GM23338 (cell line): Measurements from ENCODE around the gene SLC35D1. TPM values are rescaled to one million over a fixed set of nuclear protein-coding genes. Genes with fewer than 3 reads are reported as not detected.

Experiments
- ATAC-seq: fragments of 200-7000 bp; cut with Tn5 transposase; 3 replicates; pipeline ENCODE4 v1.9.1; 2020
- DNase-seq: peaks from one replicate; pipeline ENCODE4 v3.0.0-alpha.2; 2015; ENCODE audit warnings: low spot score
- H2AFZ ChIP-seq: fragments of 200-600 bp; sonication (generic); 2 replicates; pipeline ENCODE4 v1.8.0; 2016; ENCODE audit warnings: antibody characterized with exemption, mild to moderate bottlenecking, moderate library complexity
- H3F3A ChIP-seq: fragments of 200-600 bp; sonication (generic); replicated peaks from 2 replicates; pipeline ENCODE4 v1.8.0; 2017; ENCODE audit warnings: antibody characterized with exemption, mixed run types, low read depth
- H3K27ac ChIP-seq: fragments of 200-600 bp; sonication (generic); 2 replicates; pipeline ENCODE4 v1.6.1; 2016; ENCODE audit warnings: low read depth
- H3K27me3 ChIP-seq: fragments of 200-600 bp; sonication (generic); 2 replicates; pipeline ENCODE4 v1.8.0; 2016; ENCODE audit warnings: mild to moderate bottlenecking, mixed run types, moderate library complexity; ENCODE audit not compliant: insufficient read depth
- H3K36me3 ChIP-seq: fragments of 200-600 bp; sonication (generic); 2 replicates; pipeline ENCODE4 v1.8.0; 2016; ENCODE audit warnings: mild to moderate bottlenecking; ENCODE audit not compliant: insufficient read depth
- H3K4me1 ChIP-seq: fragments of 200-600 bp; sonication (generic); 2 replicates; pipeline ENCODE4 v1.8.0; 2016; ENCODE audit warnings: mild to moderate bottlenecking, moderate library complexity; ENCODE audit not compliant: insufficient read depth
- H3K4me2 ChIP-seq: fragments of 200-600 bp; sonication (generic); 2 replicates; pipeline ENCODE4 v1.7.1; 2017; ENCODE audit warnings: mixed run types
- H3K4me3 ChIP-seq: fragments of 200-600 bp; sonication (generic); 2 replicates; pipeline ENCODE4 v1.6.1; 2016; ENCODE audit warnings: mixed run types
- H3K79me2 ChIP-seq: fragments of 200-600 bp; sonication (generic); replicated peaks from 2 replicates; pipeline ENCODE4 v1.8.0; 2017; ENCODE audit warnings: mild to moderate bottlenecking; ENCODE audit not compliant: insufficient read depth
- H3K9me2 ChIP-seq: fragments of 200-600 bp; sonication (generic); 2 replicates; pipeline ENCODE4 v1.8.0; 2017; ENCODE audit not compliant: insufficient read depth
- H4K20me1 ChIP-seq: fragments of 200-600 bp; sonication (generic); replicated peaks from 2 replicates; pipeline ENCODE4 v1.8.0; 2017; ENCODE audit warnings: mild to moderate bottlenecking; ENCODE audit not compliant: insufficient read depth
- H3K27ac Mint-ChIP-seq: 2 replicates; pipeline ENCODE4 v1.8.0; 2020; ENCODE audit warnings: inconsistent platforms, mild to moderate bottlenecking, moderate library complexity, mixed read lengths
- H3K27me3 Mint-ChIP-seq: 3 replicates; pipeline ENCODE4 v1.8.0; 2022; ENCODE audit warnings: low read depth, mild to moderate bottlenecking, moderate library complexity, mixed read lengths, inconsistent platforms; ENCODE audit not compliant: insufficient read depth, poor library complexity
- H3K36me3 Mint-ChIP-seq: 3 replicates; pipeline ENCODE4 v1.8.0; 2021; ENCODE audit warnings: low read depth, mild to moderate bottlenecking, inconsistent platforms, moderate library complexity, mixed read lengths
- H3K4me1 Mint-ChIP-seq: 3 replicates; pipeline ENCODE4 v1.8.0; 2020; ENCODE audit warnings: mild to moderate bottlenecking, inconsistent platforms, mixed read lengths
- H3K4me3 Mint-ChIP-seq: 3 replicates; pipeline ENCODE4 v1.8.0; 2021; ENCODE audit warnings: moderate library complexity, mild to moderate bottlenecking, inconsistent platforms, mixed read lengths
- H3K9me3 Mint-ChIP-seq: 3 replicates; pipeline ENCODE4 v1.8.0; 2020; ENCODE audit warnings: moderate library complexity, mild to moderate bottlenecking, inconsistent platforms, mixed read lengths
- CREB1 ChIP-seq: fragments of 250-450 bp; sonication (Bioruptor Pico); IDR thresholded peaks from 2 replicates; pipeline ENCODE4 v1.5.0; 2020; ENCODE audit warnings: low read depth, mild to moderate bottlenecking, moderate library complexity
- EZH2 ChIP-seq: fragments of 200-600 bp; sonication (generic); IDR thresholded peaks from one replicate; pipeline ENCODE4 v1.8.0; 2017; ENCODE audit warnings: antibody characterized with exemption, mild to moderate bottlenecking, low read depth; ENCODE audit not compliant: unreplicated experiment
- EZH2phosphoT487 ChIP-seq: fragments of 200-600 bp; sonication (generic); IDR thresholded peaks from one replicate; pipeline ENCODE4 v1.8.1; 2018; ENCODE audit warnings: antibody characterized with exemption; ENCODE audit not compliant: unreplicated experiment
- NANOG ChIP-seq: IDR thresholded peaks from 2 replicates; pipeline ENCODE4 v1.6.1; 2016; ENCODE audit warnings: antibody characterized with exemption, borderline replicate concordance
- POLR2AphosphoS5 ChIP-seq: IDR thresholded peaks from 2 replicates; pipeline ENCODE4 v1.6.1; 2016; ENCODE audit warnings: antibody characterized with exemption, low read depth
- STAT1 ChIP-seq: IDR thresholded peaks from one replicate; pipeline ENCODE4 v1.6.1; 2016; ENCODE audit warnings: antibody characterized with exemption; ENCODE audit not compliant: unreplicated experiment
- ZNF114 ChIP-seq: fragments of 250-450 bp; sonication (Bioruptor Pico); IDR thresholded peaks from 2 replicates; pipeline ENCODE4 v1.5.0; 2020; ENCODE audit warnings: mild to moderate bottlenecking, moderate library complexity
- ZNF331 ChIP-seq: fragments of 250-450 bp; sonication (Bioruptor Pico); IDR thresholded peaks from 2 replicates; pipeline ENCODE4 v1.5.0; 2020; ENCODE audit warnings: low read depth, mild to moderate bottlenecking, moderate library complexity
- polyA plus RNA-seq: library from polyadenylated mRNA; unstranded; fragments of >200 nt; fragmentation: Nextera tagmentation; extraction: Ambion mirVana; gene quantifications from 2 replicates; pipeline ENCODE4 v1.2.1, GENCODE V29; 2016
- total RNA-seq: library from RNA; depleted of rRNA; stranded (reverse); fragments of >200 nt; shearing (Covaris generic); gene quantifications from 2 replicates; pipeline ENCODE4 v1.2.3, GENCODE V29; 2014
- TF ChIP-seq, protein P1 (sequence below), 2 experiments: fragments of 200-600 bp in 1 of 2; sonication (generic) in 1 of 2; conservative IDR thresholded peaks; 2 replicates each; pipeline versions ENCODE4 v1.5.1 to v1.6.1; 2016 to 2017; ENCODE audit warnings: antibody characterized with exemption in 2 of 2, low read depth in 2 of 2, mild to moderate bottlenecking in 2 of 2, moderate library complexity in 1 of 2
- TF ChIP-seq, protein P2 (sequence below): IDR thresholded peaks from one replicate; pipeline ENCODE4 v1.6.1; 2018; ENCODE audit warnings: antibody characterized with exemption; ENCODE audit not compliant: unreplicated experiment

The SLC35D1 gene
- total and polyA plus RNA-seq, 2 experiments from 2014 or later = 0.68 to 2.8 TPM

DNA sequence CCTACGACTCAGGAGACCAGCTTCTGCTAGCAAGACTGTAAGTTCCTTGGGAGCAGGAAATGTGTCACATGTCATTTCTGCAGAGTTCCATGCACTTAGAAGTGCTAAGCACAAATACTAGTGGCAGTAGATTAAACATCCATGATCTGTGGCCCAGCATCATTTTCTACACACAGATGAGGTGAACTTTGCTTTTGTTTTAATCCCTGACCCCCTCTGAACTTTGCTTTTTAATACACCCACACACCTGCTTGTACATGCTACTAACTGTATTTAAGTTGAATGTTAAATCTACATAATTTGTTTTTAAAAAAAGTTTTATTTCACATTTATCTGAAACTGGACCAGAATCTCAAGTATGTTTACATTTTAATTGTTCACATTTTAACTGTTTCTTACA is 24.5 kb downstream of the SLC35D1 start:
- H3K4me1 ChIP-seq = no peaks in the 10 kb centered on the region
- Mint-ChIP-seq H3K4me1 (no peaks in the 10 kb centered on the region), H3K9me3 (no peaks in the 10 kb centered on the region; the same call in 2 of the 3 replicates), H3K27ac (no peak overlapping the region), H3K4me3 (no peak overlapping the region), H3K36me3 (no peaks in the 10 kb centered on the region), H3K27me3 (peaks cover 2% of the 10 kb centered on the region)
- no peak overlapping the region for H2AFZ ChIP-seq
- H3K79me2 ChIP-seq = no peaks in the 10 kb centered on the region
- ATAC-seq (no peak), DNase-seq (no peak)
- H3K4me3 ChIP-seq = no peak overlapping the region
- H3K36me3 ChIP-seq = no peaks in the 10 kb centered on the region
- no peak overlapping the region for H3K27ac ChIP-seq
- no peaks in the 10 kb centered on the region for H3K9me2 ChIP-seq
- H3K4me2 ChIP-seq = no peak overlapping the region
- H4K20me1 ChIP-seq = no peaks in the 10 kb centered on the region
- TF ChIP-seq, protein P1, sequence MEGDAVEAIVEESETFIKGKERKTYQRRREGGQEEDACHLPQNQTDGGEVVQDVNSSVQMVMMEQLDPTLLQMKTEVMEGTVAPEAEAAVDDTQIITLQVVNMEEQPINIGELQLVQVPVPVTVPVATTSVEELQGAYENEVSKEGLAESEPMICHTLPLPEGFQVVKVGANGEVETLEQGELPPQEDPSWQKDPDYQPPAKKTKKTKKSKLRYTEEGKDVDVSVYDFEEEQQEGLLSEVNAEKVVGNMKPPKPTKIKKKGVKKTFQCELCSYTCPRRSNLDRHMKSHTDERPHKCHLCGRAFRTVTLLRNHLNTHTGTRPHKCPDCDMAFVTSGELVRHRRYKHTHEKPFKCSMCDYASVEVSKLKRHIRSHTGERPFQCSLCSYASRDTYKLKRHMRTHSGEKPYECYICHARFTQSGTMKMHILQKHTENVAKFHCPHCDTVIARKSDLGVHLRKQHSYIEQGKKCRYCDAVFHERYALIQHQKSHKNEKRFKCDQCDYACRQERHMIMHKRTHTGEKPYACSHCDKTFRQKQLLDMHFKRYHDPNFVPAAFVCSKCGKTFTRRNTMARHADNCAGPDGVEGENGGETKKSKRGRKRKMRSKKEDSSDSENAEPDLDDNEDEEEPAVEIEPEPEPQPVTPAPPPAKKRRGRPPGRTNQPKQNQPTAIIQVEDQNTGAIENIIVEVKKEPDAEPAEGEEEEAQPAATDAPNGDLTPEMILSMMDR (conservative IDR thresholded peaks at IDR 0.05; ENCODE audit: low read depth in 2 of 2) = no peak
- TF ChIP-seq CREB1 (CRISPR knock-in tag) = no peak
- no peak for TF ChIP-seq EZH2
- TF ChIP-seq EZH2phosphoT487 = no peak
- H3K27me3 ChIP-seq = no peaks in the 10 kb centered on the region
- no peaks in the 10 kb centered on the region for H3F3A ChIP-seq

DNA sequence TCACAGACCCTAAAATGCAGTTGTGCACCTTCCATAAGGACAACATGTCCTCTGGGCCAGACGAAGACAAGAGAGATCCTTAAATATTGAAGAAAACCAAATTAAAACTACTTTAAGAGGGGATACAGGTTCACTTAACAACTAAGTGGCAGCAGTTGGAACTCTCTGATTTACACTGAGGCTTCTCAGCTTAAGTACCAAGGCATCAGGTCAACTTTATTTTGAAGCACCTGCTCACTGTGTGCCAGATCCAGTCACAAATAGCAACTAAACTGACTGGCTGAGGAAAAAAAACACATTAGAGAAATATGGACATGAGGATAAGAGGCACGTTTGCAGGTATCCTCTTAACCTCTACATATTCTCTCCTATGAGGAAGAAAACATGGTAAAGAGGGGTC is 33.2 kb downstream of the SLC35D1 start:
- no peaks in the 10 kb centered on the region for H3K9me3 Mint-ChIP-seq
- TF ChIP-seq NANOG = no peak
- no peak for TF ChIP-seq EZH2
- no peak for TF ChIP-seq ZNF331 (CRISPR knock-in tag)
- no peak for TF ChIP-seq EZH2phosphoT487
- TF ChIP-seq STAT1 = no peak
- TF ChIP-seq POLR2AphosphoS5 = no peak
- TF ChIP-seq, protein P1 (conservative IDR thresholded peaks at IDR 0.05; ENCODE audit: low read depth in 2 of 2) = no peak
- no peak for TF ChIP-seq ZNF114 (CRISPR knock-in tag)
- TF ChIP-seq CREB1 (CRISPR knock-in tag) = no peak
- TF ChIP-seq, protein P2, sequence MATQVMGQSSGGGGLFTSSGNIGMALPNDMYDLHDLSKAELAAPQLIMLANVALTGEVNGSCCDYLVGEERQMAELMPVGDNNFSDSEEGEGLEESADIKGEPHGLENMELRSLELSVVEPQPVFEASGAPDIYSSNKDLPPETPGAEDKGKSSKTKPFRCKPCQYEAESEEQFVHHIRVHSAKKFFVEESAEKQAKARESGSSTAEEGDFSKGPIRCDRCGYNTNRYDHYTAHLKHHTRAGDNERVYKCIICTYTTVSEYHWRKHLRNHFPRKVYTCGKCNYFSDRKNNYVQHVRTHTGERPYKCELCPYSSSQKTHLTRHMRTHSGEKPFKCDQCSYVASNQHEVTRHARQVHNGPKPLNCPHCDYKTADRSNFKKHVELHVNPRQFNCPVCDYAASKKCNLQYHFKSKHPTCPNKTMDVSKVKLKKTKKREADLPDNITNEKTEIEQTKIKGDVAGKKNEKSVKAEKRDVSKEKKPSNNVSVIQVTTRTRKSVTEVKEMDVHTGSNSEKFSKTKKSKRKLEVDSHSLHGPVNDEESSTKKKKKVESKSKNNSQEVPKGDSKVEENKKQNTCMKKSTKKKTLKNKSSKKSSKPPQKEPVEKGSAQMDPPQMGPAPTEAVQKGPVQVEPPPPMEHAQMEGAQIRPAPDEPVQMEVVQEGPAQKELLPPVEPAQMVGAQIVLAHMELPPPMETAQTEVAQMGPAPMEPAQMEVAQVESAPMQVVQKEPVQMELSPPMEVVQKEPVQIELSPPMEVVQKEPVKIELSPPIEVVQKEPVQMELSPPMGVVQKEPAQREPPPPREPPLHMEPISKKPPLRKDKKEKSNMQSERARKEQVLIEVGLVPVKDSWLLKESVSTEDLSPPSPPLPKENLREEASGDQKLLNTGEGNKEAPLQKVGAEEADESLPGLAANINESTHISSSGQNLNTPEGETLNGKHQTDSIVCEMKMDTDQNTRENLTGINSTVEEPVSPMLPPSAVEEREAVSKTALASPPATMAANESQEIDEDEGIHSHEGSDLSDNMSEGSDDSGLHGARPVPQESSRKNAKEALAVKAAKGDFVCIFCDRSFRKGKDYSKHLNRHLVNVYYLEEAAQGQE = no peak

More for the DNA sequence above, 33.2 kb downstream of the SLC35D1 start:
- DNase-seq (no peak), ATAC-seq (no peak)
- H3K36me3 Mint-ChIP-seq = no peaks in the 10 kb centered on the region
- H2AFZ ChIP-seq = no peak overlapping the region
- H3K27me3 Mint-ChIP-seq = peaks cover 7% of the 10 kb centered on the region
- H3K27ac ChIP-seq = no peak overlapping the region
- no peak overlapping the region for H3K4me3 ChIP-seq
- no peaks in the 10 kb centered on the region for H3K9me2 ChIP-seq
- H3K4me1 Mint-ChIP-seq = peaks cover 26% of the 10 kb centered on the region
- no peaks in the 10 kb centered on the region for H3K79me2 ChIP-seq
- peaks cover 5% of the 10 kb centered on the region; the same call in 1 of the 2 replicates for H4K20me1 ChIP-seq
- no peak overlapping the region for H3K27ac Mint-ChIP-seq
- no peaks in the 10 kb centered on the region for H3K36me3 ChIP-seq
- no peaks in the 10 kb centered on the region for H3F3A ChIP-seq
- peaks cover 15% of the 10 kb centered on the region for H3K4me1 ChIP-seq
- H3K4me3 Mint-ChIP-seq = no peak overlapping the region
- peaks cover 39% of the 10 kb centered on the region for H3K27me3 ChIP-seq
- H3K4me2 ChIP-seq = no peak overlapping the region
